Measurements from ENCODE around the gene PCNT.

GRCh38 chr21:46477765-46478164, 153.8 kb downstream of the PCNT start:
- TF ChIP-seq ZNF202 (tag by site-specific recombination; IDR thresholded peaks at IDR 0.05; ENCODE audit: borderline replicate concordance): no peak
- no peak for TF ChIP-seq ZBTB49 (tag by site-specific recombination; IDR thresholded peaks at IDR 0.05; ENCODE audit: low read depth)
- TF ChIP-seq ZBTB21 (tag by site-specific recombination; IDR thresholded peaks at IDR 0.05): no peak
- TF ChIP-seq ZNF280D (tag by site-specific recombination; IDR thresholded peaks at IDR 0.05): no peak
- no peak for TF ChIP-seq SALL2 (tag by site-specific recombination; IDR thresholded peaks at IDR 0.05; ENCODE audit: borderline replicate concordance)
- no peak for TF ChIP-seq CTCF (tag by site-specific recombination; IDR thresholded peaks at IDR 0.05)
- no peak for TF ChIP-seq ZBTB6 (tag by site-specific recombination; IDR thresholded peaks at IDR 0.05)

Data from HEK293 (cell line).